Peyer's patch (tissue), 4 donors: ENCODE data around the gene ORMDL1. TPM values are rescaled to one million over a fixed set of nuclear protein-coding genes. Genes with fewer than 3 reads are reported as not detected.
A peak's percentile ranks its signal among the peaks of the same experiment; 100 is the strongest.

Experiments
- DNase-seq, 3 donors: peaks; one replicate each; pipeline ENCODE4 v3.0.0-alpha.2; 2017 to 2019
- H3K27ac ChIP-seq, 4 donors: fragments of 200-600 bp; sonication (generic); one replicate each; pipeline ENCODE4 v1.5.1; 2016 to 2019
- H3K27me3 ChIP-seq, 2 donors: fragments of 200-600 bp; sonication (generic); one replicate each; pipeline ENCODE4 v1.5.1; 2019
- H3K36me3 ChIP-seq, 3 donors: fragments of 200-600 bp; sonication (generic); one replicate each; pipeline ENCODE4 v1.5.1; 2016 to 2019
- H3K4me1 ChIP-seq, 4 donors: fragments of 200-600 bp; sonication (generic); one replicate each; pipeline ENCODE4 v1.5.1; 2016 to 2019
- H3K4me3 ChIP-seq, 4 donors: fragments of 200-600 bp; sonication (generic); 1 replicate in 3 of 4; 2 replicates in 1 of 4; pipeline ENCODE4 v1.5.1; 2016 to 2019; ENCODE audit warnings: mild to moderate bottlenecking in 1 of 4
- H3K9me3 ChIP-seq, 4 donors: fragments of 200-600 bp; sonication (generic); one replicate each; pipeline ENCODE4 v1.5.1; 2016 to 2019; ENCODE audit warnings: mild to moderate bottlenecking in 1 of 4
- POLR2A ChIP-seq, 2 donors: fragments of 450-650 bp; IDR thresholded peaks; one replicate each; pipeline ENCODE4 v1.5.1; 2017; ENCODE audit warnings: antibody characterized with exemption in 2 of 2, mild to moderate bottlenecking in 2 of 2, moderate library complexity in 2 of 2
- total RNA-seq, 4 donors: library from RNA; depleted of rRNA; stranded (reverse); fragments of >200 nt; gene quantifications; one replicate each; pipeline ENCODE4 v1.1.0, GENCODE V29; 2016
- TF ChIP-seq, protein P1 (sequence below), 6 experiments: fragments of 450-650 bp in 4 of 6; fragments of 200-600 bp in 2 of 6; sonication (generic) in 1 of 6; IDR thresholded peaks; one replicate each; pipeline ENCODE4 v1.5.1; 2017 to 2019; ENCODE audit warnings: antibody characterized with exemption in 6 of 6, mild to moderate bottlenecking in 3 of 6, moderate library complexity in 1 of 6

ORMDL1 gene
- total RNA-seq, 4 donors from 2014 or later: 73.4 to 102 (median 87.6) TPM

- no peaks in the 10 kb centered on the region for H3K27me3 ChIP-seq
- H3K4me1 ChIP-seq: no peaks in the 10 kb centered on the region
- no peak overlapping the region for H3K4me3 ChIP-seq
- H3K27ac ChIP-seq: peak overlapping the region in 1 of 4 donors; percentile 18
- no peak for DNase-seq
- H3K36me3 ChIP-seq: peaks cover 0 to 18% (median 0%) of the 10 kb centered on the region in 3 donors
- no peak for TF ChIP-seq POLR2A (IDR thresholded peaks at IDR 0.05)
- TF ChIP-seq, protein P1, sequence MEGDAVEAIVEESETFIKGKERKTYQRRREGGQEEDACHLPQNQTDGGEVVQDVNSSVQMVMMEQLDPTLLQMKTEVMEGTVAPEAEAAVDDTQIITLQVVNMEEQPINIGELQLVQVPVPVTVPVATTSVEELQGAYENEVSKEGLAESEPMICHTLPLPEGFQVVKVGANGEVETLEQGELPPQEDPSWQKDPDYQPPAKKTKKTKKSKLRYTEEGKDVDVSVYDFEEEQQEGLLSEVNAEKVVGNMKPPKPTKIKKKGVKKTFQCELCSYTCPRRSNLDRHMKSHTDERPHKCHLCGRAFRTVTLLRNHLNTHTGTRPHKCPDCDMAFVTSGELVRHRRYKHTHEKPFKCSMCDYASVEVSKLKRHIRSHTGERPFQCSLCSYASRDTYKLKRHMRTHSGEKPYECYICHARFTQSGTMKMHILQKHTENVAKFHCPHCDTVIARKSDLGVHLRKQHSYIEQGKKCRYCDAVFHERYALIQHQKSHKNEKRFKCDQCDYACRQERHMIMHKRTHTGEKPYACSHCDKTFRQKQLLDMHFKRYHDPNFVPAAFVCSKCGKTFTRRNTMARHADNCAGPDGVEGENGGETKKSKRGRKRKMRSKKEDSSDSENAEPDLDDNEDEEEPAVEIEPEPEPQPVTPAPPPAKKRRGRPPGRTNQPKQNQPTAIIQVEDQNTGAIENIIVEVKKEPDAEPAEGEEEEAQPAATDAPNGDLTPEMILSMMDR (IDR thresholded peaks at IDR 0.05): no peak
- H3K9me3 ChIP-seq: no peaks in the 10 kb centered on the region
These were observed 15.4 kb upstream of the ORMDL1 start for GRCh38 chr2:189799531-189799930.

DNA sequence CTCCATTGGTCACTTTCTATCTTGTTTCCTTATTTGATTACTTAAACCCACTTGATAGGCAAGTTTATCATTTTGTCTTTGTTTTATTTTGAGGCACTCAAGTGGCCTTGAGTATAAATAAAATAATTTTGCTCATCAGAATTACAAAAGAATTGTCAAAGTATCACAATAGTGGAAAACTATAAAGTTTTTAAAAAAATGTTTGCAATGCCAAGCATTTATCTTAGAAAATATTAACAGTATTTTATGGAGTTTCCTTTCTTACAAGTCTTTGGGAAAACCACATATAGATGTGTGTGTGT, 14.8 kb upstream of the ORMDL1 start:
- DNase-seq: no peak
- Histone ChIP-seq H3K27ac (no peak overlapping the region), H3K27me3 (no peaks in the 10 kb centered on the region), H3K36me3 (peaks cover 0 to 23% (median 0%) of the 10 kb centered on the region in 3 donors), H3K9me3 (no peaks in the 10 kb centered on the region), H3K4me1 (no peaks in the 10 kb centered on the region), H3K4me3 (no peak overlapping the region)
- TF ChIP-seq, protein P1 (IDR thresholded peaks at IDR 0.05): no peak
- no peak for TF ChIP-seq POLR2A (IDR thresholded peaks at IDR 0.05)

DNA sequence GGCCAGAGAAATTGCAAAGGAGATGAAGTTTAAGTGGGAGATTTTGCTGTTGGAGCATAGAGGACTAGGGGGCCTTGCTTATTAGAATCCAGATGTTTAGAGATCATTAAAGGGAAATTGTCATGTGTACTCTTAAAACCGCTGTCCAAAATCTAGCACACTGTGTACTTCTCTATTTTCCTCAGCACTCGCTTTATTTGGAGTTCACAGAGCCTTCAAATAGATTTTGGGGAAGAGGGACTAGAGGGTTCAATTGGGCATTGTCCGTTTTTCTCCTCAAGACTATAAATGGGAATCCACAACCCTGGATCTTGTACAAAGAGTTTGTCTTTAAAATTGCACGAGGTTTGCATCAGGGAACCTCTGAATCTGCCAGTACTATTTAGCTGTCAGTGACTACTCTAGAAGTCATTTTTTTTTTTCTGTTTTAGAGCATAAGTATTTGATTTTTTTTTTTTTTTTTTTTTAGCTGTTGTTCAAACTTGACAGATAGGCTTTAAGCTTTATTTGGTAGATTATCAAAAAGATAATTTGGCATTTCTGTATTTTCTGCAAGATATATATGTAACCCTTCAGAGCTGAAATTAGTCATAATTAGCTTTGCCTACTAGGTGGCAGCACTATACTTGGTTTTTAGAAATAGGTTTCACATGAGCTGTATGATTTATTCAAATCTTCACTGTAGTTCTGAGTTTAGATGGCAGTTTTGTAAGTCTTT, 14.3 kb upstream of the ORMDL1 start:
- no peak for DNase-seq
- Histone ChIP-seq H3K27ac (no peak overlapping the region), H3K4me1 (no peaks in the 10 kb centered on the region), H3K4me3 (no peak overlapping the region), H3K27me3 (no peaks in the 10 kb centered on the region), H3K9me3 (no peaks in the 10 kb centered on the region), H3K36me3 (peaks cover 0 to 25% (median 0%) of the 10 kb centered on the region in 3 donors)
- no peak for TF ChIP-seq POLR2A (IDR thresholded peaks at IDR 0.05)
- TF ChIP-seq, protein P1 (IDR thresholded peaks at IDR 0.05): peak in 3 of 6 experiments; percentile 27 to 44 (median 42)

GRCh38 chr2:189797902-189798301, 13.8 kb upstream of the ORMDL1 start:
- TF ChIP-seq, protein P1 (IDR thresholded peaks at IDR 0.05): no peak
- no peak for TF ChIP-seq POLR2A (IDR thresholded peaks at IDR 0.05)
- Histone ChIP-seq H3K9me3 (no peaks in the 10 kb centered on the region), H3K27me3 (no peaks in the 10 kb centered on the region), H3K36me3 (peaks cover 0 to 25% (median 0%) of the 10 kb centered on the region in 3 donors), H3K4me1 (no peaks in the 10 kb centered on the region), H3K4me3 (no peak overlapping the region), H3K27ac (peak overlapping the region in 1 of 4 donors; percentile 32)
- no peak for DNase-seq

- Histone ChIP-seq H3K27ac (no peak overlapping the region), H3K36me3 (peaks cover 0 to 28% (median 0%) of the 10 kb centered on the region in 3 donors), H3K27me3 (no peaks in the 10 kb centered on the region), H3K4me3 (no peak overlapping the region), H3K4me1 (no peaks in the 10 kb centered on the region), H3K9me3 (no peaks in the 10 kb centered on the region)
- no peak for TF ChIP-seq POLR2A (IDR thresholded peaks at IDR 0.05)
- TF ChIP-seq, protein P1 (IDR thresholded peaks at IDR 0.05): no peak
- no peak for DNase-seq
These were observed 10.2 kb upstream of the ORMDL1 start for GRCh38 chr2:189794310-189794709.
